ENCODE results near the gene MYEOV. TPM values are rescaled to one million over a fixed set of nuclear protein-coding genes. Genes with fewer than 3 reads are reported as not detected.

The MYEOV gene
- total RNA-seq, result 0.16 and 0.35 TPM in 2 replicates
- long read RNA-seq, result 0 reads

- peaks cover 37% of the 10 kb centered on the region for H3K4me1 Mint-ChIP-seq
- peaks cover 2% of the 10 kb centered on the region for H3K9me3 Mint-ChIP-seq
- H3K27me3 Mint-ChIP-seq (ENCODE audit: low read depth), result no peaks in the 10 kb centered on the region
- DNase-seq (ENCODE audit: low read depth, low spot score), result no peak
- TF ChIP-seq CTCF (conservative IDR thresholded peaks at IDR 0.05), result no peak
- H3K36me3 Mint-ChIP-seq (ENCODE audit: low read depth), result no peaks in the 10 kb centered on the region
- no peak within 1 kb of the TSS for H3K27ac Mint-ChIP-seq (ENCODE audit: unreplicated experiment)
- no peak within 1 kb of the TSS for H3K4me3 Mint-ChIP-seq
These were observed at the start of gene MYEOV for GRCh38 chr11:69293819-69294505. TSS of gene MYEOV (plus strand) at chr11:69294155. CDS start at chr11:69295355, 1,200 bp downstream.

GRCh38 chr11:69244266-69244665, 49.7 kb upstream of the MYEOV start:
- no peak for DNase-seq (ENCODE audit: low read depth, low spot score)
- TF ChIP-seq CTCF (conservative IDR thresholded peaks at IDR 0.05), result no peak
- no peak overlapping the region for H3K27ac Mint-ChIP-seq (ENCODE audit: unreplicated experiment)
- H3K4me3 Mint-ChIP-seq, result no peak overlapping the region
- H3K9me3 Mint-ChIP-seq, result peaks cover 3% of the 10 kb centered on the region
- peaks cover 8% of the 10 kb centered on the region for H3K4me1 Mint-ChIP-seq
- H3K36me3 Mint-ChIP-seq (ENCODE audit: low read depth), result no peaks in the 10 kb centered on the region
- H3K27me3 Mint-ChIP-seq (ENCODE audit: low read depth), result peaks cover 7% of the 10 kb centered on the region

- H3K27ac Mint-ChIP-seq (ENCODE audit: unreplicated experiment), result no peak overlapping the region
- H3K27me3 Mint-ChIP-seq (ENCODE audit: low read depth), result peaks cover 15% of the 10 kb centered on the region
- H3K4me1 Mint-ChIP-seq, result peaks cover 15% of the 10 kb centered on the region
- no peak for TF ChIP-seq CTCF (conservative IDR thresholded peaks at IDR 0.05)
- H3K36me3 Mint-ChIP-seq (ENCODE audit: low read depth), result no peaks in the 10 kb centered on the region
- peaks cover 3% of the 10 kb centered on the region for H3K9me3 Mint-ChIP-seq
- DNase-seq (ENCODE audit: low read depth, low spot score), result no peak
- no peak overlapping the region for H3K4me3 Mint-ChIP-seq
These were observed 48.9 kb upstream of the MYEOV start for GRCh38 chr11:69245041-69245440.

- H3K27me3 Mint-ChIP-seq (ENCODE audit: low read depth), result peaks cover 17% of the 10 kb centered on the region
- peaks cover 3% of the 10 kb centered on the region for H3K9me3 Mint-ChIP-seq
These were observed 48.2 kb upstream of the MYEOV start for GRCh38 chr11:69245491-69246345.

More at GRCh38 chr11:69245491-69246345, 48.2 kb upstream of the MYEOV start:
- Mint-ChIP-seq H3K36me3 (ENCODE audit: low read depth) (no peaks in the 10 kb centered on the region), H3K4me3 (no peak overlapping the region), H3K4me1 (peaks cover 15% of the 10 kb centered on the region), H3K27ac (ENCODE audit: unreplicated experiment) (no peak overlapping the region)
- no peak for TF ChIP-seq CTCF (conservative IDR thresholded peaks at IDR 0.05)
- DNase-seq (ENCODE audit: low read depth, low spot score), result no peak

All from neural crest cell (in vitro differentiated cells).